Liver (tissue), 3 donors: Measurements from ENCODE around the gene SCGB1D1.

ENCODE experiments used
- JUND ChIP-seq, 2 donors: IDR thresholded peaks; 2 replicates each; pipeline ENCODE4 v1.6.1; 2016; ENCODE audit warnings: antibody characterized with exemption in 2 of 2
- RAD21 ChIP-seq, 2 donors: IDR thresholded peaks; 2 replicates each; pipeline ENCODE4 v1.6.1; 2016; ENCODE audit warnings: antibody characterized with exemption in 2 of 2, mild to moderate bottlenecking in 2 of 2
- TF ChIP-seq, protein P1 (sequence below): fragments of 150-350 bp; IDR thresholded peaks from 2 replicates; pipeline ENCODE4 v1.5.1; 2017; ENCODE audit warnings: improper control_type of control experiment, low read depth, low read length; ENCODE audit not compliant: missing input control
- TF ChIP-seq, protein P2 (sequence below): IDR thresholded peaks from 2 replicates; pipeline ENCODE4 v1.6.1; 2016; ENCODE audit warnings: antibody characterized with exemption
- TF ChIP-seq, protein P3 (sequence below): IDR thresholded peaks from 2 replicates; pipeline ENCODE4 v1.6.1; 2016; ENCODE audit warnings: antibody characterized with exemption
- donor health status: healthy.
- donor health status: healthy.

DNA sequence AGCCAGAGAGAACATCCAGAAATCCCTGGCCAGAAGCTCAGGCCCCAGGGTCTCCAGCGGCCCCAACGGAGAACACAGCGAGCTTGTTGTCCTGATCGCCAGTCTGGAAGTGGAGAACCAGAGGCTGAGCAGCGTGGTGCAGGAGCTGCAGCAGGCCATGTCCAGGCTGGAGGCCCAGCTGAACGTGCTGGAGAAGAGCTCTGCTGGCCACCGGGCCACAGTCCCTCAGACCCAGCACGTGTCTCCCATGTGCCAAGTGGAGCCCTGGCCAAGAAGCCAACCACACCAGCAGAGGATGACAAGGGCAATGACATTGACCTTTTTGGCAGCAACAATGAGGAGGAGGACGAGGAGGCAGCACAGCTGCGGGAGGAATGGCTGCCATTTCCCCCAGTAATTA lies 20.6 kb upstream of the SCGB1D1 start:
- TF ChIP-seq, protein P1, sequence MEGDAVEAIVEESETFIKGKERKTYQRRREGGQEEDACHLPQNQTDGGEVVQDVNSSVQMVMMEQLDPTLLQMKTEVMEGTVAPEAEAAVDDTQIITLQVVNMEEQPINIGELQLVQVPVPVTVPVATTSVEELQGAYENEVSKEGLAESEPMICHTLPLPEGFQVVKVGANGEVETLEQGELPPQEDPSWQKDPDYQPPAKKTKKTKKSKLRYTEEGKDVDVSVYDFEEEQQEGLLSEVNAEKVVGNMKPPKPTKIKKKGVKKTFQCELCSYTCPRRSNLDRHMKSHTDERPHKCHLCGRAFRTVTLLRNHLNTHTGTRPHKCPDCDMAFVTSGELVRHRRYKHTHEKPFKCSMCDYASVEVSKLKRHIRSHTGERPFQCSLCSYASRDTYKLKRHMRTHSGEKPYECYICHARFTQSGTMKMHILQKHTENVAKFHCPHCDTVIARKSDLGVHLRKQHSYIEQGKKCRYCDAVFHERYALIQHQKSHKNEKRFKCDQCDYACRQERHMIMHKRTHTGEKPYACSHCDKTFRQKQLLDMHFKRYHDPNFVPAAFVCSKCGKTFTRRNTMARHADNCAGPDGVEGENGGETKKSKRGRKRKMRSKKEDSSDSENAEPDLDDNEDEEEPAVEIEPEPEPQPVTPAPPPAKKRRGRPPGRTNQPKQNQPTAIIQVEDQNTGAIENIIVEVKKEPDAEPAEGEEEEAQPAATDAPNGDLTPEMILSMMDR, result no peak
- TF ChIP-seq, protein P2, sequence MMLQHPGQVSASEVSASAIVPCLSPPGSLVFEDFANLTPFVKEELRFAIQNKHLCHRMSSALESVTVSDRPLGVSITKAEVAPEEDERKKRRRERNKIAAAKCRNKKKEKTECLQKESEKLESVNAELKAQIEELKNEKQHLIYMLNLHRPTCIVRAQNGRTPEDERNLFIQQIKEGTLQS, result no peak
- no peak for TF ChIP-seq RAD21 (IDR thresholded peaks at IDR 0.05)
- TF ChIP-seq JUND (IDR thresholded peaks at IDR 0.05), result no peak
- TF ChIP-seq, protein P3, sequence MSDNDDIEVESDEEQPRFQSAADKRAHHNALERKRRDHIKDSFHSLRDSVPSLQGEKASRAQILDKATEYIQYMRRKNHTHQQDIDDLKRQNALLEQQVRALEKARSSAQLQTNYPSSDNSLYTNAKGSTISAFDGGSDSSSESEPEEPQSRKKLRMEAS, result no peak
